Measurements from ENCODE around the gene AGBL1.

GRCh38 chr15:86929461-86929860 lies 849.8 kb downstream of the AGBL1 start:
- TF ChIP-seq, protein P1, sequence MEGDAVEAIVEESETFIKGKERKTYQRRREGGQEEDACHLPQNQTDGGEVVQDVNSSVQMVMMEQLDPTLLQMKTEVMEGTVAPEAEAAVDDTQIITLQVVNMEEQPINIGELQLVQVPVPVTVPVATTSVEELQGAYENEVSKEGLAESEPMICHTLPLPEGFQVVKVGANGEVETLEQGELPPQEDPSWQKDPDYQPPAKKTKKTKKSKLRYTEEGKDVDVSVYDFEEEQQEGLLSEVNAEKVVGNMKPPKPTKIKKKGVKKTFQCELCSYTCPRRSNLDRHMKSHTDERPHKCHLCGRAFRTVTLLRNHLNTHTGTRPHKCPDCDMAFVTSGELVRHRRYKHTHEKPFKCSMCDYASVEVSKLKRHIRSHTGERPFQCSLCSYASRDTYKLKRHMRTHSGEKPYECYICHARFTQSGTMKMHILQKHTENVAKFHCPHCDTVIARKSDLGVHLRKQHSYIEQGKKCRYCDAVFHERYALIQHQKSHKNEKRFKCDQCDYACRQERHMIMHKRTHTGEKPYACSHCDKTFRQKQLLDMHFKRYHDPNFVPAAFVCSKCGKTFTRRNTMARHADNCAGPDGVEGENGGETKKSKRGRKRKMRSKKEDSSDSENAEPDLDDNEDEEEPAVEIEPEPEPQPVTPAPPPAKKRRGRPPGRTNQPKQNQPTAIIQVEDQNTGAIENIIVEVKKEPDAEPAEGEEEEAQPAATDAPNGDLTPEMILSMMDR (conservative IDR thresholded peaks at IDR 0.05), result no peak
- TF ChIP-seq EZH2 (IDR thresholded peaks at IDR 0.05; ENCODE audit: low read depth), result no peak

All from PC-9 (cell line).